GM23338 (cell line): Measurements from ENCODE around the gene RNF112.

Experiments used
- CREB1 ChIP-seq: fragments of 250-450 bp; sonication (Bioruptor Pico); IDR thresholded peaks from 2 replicates; pipeline ENCODE4 v1.5.0; 2020; ENCODE audit warnings: low read depth, mild to moderate bottlenecking, moderate library complexity
- EZH2 ChIP-seq: fragments of 200-600 bp; sonication (generic); IDR thresholded peaks from one replicate; pipeline ENCODE4 v1.8.0; 2017; ENCODE audit warnings: antibody characterized with exemption, mild to moderate bottlenecking, low read depth; ENCODE audit not compliant: unreplicated experiment
- EZH2phosphoT487 ChIP-seq: fragments of 200-600 bp; sonication (generic); IDR thresholded peaks from one replicate; pipeline ENCODE4 v1.8.1; 2018; ENCODE audit warnings: antibody characterized with exemption; ENCODE audit not compliant: unreplicated experiment
- JUNB ChIP-seq: IDR thresholded peaks from one replicate; pipeline ENCODE4 v1.6.1; 2016; ENCODE audit warnings: antibody characterized with exemption; ENCODE audit not compliant: unreplicated experiment
- NANOG ChIP-seq: IDR thresholded peaks from 2 replicates; pipeline ENCODE4 v1.6.1; 2016; ENCODE audit warnings: antibody characterized with exemption, borderline replicate concordance
- POLR2AphosphoS5 ChIP-seq: IDR thresholded peaks from 2 replicates; pipeline ENCODE4 v1.6.1; 2016; ENCODE audit warnings: antibody characterized with exemption, low read depth
- REST ChIP-seq: IDR thresholded peaks from one replicate; pipeline ENCODE4 v1.6.1; 2018; ENCODE audit warnings: antibody characterized with exemption; ENCODE audit not compliant: unreplicated experiment
- STAT1 ChIP-seq: IDR thresholded peaks from one replicate; pipeline ENCODE4 v1.6.1; 2016; ENCODE audit warnings: antibody characterized with exemption; ENCODE audit not compliant: unreplicated experiment
- ZNF114 ChIP-seq: fragments of 250-450 bp; sonication (Bioruptor Pico); IDR thresholded peaks from 2 replicates; pipeline ENCODE4 v1.5.0; 2020; ENCODE audit warnings: mild to moderate bottlenecking, moderate library complexity
- TF ChIP-seq, protein P1 (sequence below), 2 experiments: fragments of 200-600 bp in 1 of 2; sonication (generic) in 1 of 2; conservative IDR thresholded peaks; 2 replicates each; pipeline versions ENCODE4 v1.5.1 to v1.6.1; 2016 to 2017; ENCODE audit warnings: antibody characterized with exemption in 2 of 2, low read depth in 2 of 2, mild to moderate bottlenecking in 2 of 2, moderate library complexity in 1 of 2
- TF ChIP-seq, protein P2 (sequence below): IDR thresholded peaks from 2 replicates; pipeline ENCODE4 v1.6.1; 2016; ENCODE audit warnings: antibody characterized with exemption

DNA sequence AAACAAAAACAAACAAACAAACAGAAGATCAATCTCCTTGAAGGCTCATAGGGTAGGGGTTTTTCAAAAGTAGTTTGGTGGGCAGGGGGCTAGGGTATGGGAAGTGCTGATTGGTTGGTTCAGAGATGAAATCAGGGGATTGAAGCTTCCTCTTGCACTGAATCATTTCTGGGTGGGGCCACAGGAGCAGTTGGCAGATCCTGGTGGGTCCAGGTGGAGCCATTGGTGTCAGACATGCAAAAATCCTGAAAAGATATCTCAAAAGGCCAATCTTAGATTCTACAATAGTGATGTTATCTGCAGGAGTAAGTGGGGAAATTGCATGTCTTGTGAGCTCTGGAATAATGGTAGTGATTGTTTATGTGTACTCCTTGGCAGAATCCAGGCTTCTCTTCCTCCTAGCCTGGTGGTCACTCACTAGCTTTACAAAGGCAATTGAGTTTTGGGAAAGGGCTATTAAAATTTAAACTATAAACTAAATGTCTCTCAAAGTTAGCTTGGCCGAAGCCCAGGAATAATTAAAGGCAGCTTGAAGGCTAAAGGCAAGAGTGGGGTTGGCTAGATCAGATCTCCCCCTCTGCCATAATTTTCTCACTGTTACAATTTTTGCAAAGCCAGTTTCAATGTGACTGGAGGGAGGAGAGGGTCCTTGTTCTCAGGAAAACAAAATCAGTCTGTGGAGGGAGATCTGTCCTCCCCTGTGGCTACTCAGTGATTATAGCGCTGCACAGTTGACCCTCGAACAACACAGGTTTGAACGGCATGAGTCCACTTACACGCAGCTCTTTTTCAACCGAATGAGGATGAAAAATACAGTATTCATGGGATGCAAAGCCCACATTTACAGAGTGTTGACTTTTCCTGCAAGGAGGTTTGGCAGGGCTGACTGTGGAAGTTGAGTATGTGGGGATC is 45.2 kb downstream of the RNF112 start:
- TF ChIP-seq, protein P1, sequence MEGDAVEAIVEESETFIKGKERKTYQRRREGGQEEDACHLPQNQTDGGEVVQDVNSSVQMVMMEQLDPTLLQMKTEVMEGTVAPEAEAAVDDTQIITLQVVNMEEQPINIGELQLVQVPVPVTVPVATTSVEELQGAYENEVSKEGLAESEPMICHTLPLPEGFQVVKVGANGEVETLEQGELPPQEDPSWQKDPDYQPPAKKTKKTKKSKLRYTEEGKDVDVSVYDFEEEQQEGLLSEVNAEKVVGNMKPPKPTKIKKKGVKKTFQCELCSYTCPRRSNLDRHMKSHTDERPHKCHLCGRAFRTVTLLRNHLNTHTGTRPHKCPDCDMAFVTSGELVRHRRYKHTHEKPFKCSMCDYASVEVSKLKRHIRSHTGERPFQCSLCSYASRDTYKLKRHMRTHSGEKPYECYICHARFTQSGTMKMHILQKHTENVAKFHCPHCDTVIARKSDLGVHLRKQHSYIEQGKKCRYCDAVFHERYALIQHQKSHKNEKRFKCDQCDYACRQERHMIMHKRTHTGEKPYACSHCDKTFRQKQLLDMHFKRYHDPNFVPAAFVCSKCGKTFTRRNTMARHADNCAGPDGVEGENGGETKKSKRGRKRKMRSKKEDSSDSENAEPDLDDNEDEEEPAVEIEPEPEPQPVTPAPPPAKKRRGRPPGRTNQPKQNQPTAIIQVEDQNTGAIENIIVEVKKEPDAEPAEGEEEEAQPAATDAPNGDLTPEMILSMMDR (conservative IDR thresholded peaks at IDR 0.05; ENCODE audit: low read depth in 2 of 2) = no peak
- no peak for TF ChIP-seq CREB1 (CRISPR knock-in tag)
- TF ChIP-seq JUNB = no peak
- TF ChIP-seq EZH2 = no peak
- TF ChIP-seq REST = no peak
- TF ChIP-seq EZH2phosphoT487 = no peak
- TF ChIP-seq POLR2AphosphoS5 = no peak
- TF ChIP-seq STAT1 = no peak
- no peak for TF ChIP-seq ZNF114 (CRISPR knock-in tag)
- TF ChIP-seq, protein P2, sequence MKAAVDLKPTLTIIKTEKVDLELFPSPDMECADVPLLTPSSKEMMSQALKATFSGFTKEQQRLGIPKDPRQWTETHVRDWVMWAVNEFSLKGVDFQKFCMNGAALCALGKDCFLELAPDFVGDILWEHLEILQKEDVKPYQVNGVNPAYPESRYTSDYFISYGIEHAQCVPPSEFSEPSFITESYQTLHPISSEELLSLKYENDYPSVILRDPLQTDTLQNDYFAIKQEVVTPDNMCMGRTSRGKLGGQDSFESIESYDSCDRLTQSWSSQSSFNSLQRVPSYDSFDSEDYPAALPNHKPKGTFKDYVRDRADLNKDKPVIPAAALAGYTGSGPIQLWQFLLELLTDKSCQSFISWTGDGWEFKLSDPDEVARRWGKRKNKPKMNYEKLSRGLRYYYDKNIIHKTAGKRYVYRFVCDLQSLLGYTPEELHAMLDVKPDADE = no peak
- TF ChIP-seq NANOG = no peak
